PC-3 (cell line): Measurements from ENCODE around the gene NLE1.
"Not testable (repeated sequence)": the region's sequence is repeated elsewhere in the genome, so short reads cannot be mapped to it uniquely, and the experiment has no call there.

Source experiments
- EZH2 ChIP-seq: fragments of 300-600 bp; sonication (generic); IDR thresholded peaks from one replicate; pipeline ENCODE4 v1.6.1; 2017; ENCODE audit warnings: antibody characterized with exemption, mild to moderate bottlenecking, low read length; ENCODE audit not compliant: unreplicated experiment
- TF ChIP-seq, protein P1 (sequence below): fragments of 300-600 bp; sonication (generic); conservative IDR thresholded peaks from 2 replicates; pipeline ENCODE4 v1.5.1; 2017; ENCODE audit warnings: antibody characterized with exemption, low read depth, mild to moderate bottlenecking, low read length

DNA sequence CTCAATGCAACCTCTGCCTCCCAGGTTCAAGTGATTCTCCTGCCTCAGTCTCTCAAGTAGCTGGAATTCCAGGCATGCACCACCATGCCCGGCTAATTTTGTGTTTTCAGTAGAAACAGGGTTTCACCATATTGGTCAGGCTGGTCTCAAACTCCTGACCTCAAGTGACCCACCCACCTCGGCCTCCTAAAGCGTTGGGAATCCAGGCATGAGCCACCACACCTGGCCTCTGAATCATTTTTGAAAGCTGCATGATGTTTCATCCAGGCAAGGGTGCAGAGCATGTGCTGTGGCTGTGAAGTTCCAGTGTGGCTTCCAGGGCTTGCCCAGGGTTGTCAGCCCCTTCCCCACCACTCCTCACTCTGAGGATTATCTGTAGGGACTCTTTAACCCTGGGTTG is 30.2 kb upstream of the NLE1 start:
- TF ChIP-seq, protein P1, sequence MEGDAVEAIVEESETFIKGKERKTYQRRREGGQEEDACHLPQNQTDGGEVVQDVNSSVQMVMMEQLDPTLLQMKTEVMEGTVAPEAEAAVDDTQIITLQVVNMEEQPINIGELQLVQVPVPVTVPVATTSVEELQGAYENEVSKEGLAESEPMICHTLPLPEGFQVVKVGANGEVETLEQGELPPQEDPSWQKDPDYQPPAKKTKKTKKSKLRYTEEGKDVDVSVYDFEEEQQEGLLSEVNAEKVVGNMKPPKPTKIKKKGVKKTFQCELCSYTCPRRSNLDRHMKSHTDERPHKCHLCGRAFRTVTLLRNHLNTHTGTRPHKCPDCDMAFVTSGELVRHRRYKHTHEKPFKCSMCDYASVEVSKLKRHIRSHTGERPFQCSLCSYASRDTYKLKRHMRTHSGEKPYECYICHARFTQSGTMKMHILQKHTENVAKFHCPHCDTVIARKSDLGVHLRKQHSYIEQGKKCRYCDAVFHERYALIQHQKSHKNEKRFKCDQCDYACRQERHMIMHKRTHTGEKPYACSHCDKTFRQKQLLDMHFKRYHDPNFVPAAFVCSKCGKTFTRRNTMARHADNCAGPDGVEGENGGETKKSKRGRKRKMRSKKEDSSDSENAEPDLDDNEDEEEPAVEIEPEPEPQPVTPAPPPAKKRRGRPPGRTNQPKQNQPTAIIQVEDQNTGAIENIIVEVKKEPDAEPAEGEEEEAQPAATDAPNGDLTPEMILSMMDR: not testable (repeated sequence)
- not testable (repeated sequence) for TF ChIP-seq EZH2
